HCT116 (cell line): ENCODE data around the gene TRIM59.

Experiments used
- EZH2 ChIP-seq: fragments of 200-600 bp; sonication (generic); IDR thresholded peaks from 2 replicates; pipeline ENCODE4 v1.6.1; 2017; ENCODE audit warnings: antibody characterized with exemption, mixed run types
- JUND ChIP-seq: IDR thresholded peaks from 2 replicates; pipeline ENCODE4 v1.6.1; 2012
- POLR2A ChIP-seq: IDR thresholded peaks from 2 replicates; pipeline ENCODE4 v1.7.0; 2011; ENCODE audit warnings: borderline replicate concordance; ENCODE audit not compliant: insufficient read depth, insufficient read length; ENCODE audit errors: extremely low read depth
- RAD21 ChIP-seq: IDR thresholded peaks from 2 replicates; pipeline ENCODE4 v1.6.1; 2012; ENCODE audit warnings: low read depth, mild to moderate bottlenecking
- SRF ChIP-seq: IDR thresholded peaks from 2 replicates; pipeline ENCODE4 v1.6.1; 2012; ENCODE audit warnings: low read depth
- YY1 ChIP-seq: IDR thresholded peaks from 2 replicates; pipeline ENCODE4 v1.6.1; 2011; ENCODE audit warnings: low read length, low read depth, moderate library complexity, mild to moderate bottlenecking; ENCODE audit not compliant: insufficient replicate concordance; ENCODE audit errors: extremely low read depth
- ZNF274 ChIP-seq: fragments of 200-500 bp; sonication (Bioruptor generic); IDR thresholded peaks from 2 replicates; pipeline ENCODE4 v1.6.1; 2014; ENCODE audit warnings: mild to moderate bottlenecking, low read depth, low read length, inconsistent platforms
- TF ChIP-seq, protein P1 (sequence below), 3 experiments: fragments of 200-600 bp in 1 of 3; sonication (generic) in 1 of 3; IDR thresholded peaks in 2 of 3; conservative IDR thresholded peaks in 1 of 3; 2 replicates each; pipeline ENCODE4 v1.5.1; 2012 to 2017; ENCODE audit warnings: low read depth in 2 of 3, low read length in 2 of 3, antibody characterized with exemption in 1 of 3, borderline replicate concordance in 1 of 3, control low read depth in 1 of 3, mild to moderate bottlenecking in 1 of 3, mixed read lengths in 1 of 3, mixed run types in 1 of 3, moderate library complexity in 1 of 3; ENCODE audit not compliant: insufficient read depth in 1 of 3
- TF ChIP-seq, protein P2 (sequence below): IDR thresholded peaks from 2 replicates; pipeline ENCODE4 v1.6.1; 2012

DNA sequence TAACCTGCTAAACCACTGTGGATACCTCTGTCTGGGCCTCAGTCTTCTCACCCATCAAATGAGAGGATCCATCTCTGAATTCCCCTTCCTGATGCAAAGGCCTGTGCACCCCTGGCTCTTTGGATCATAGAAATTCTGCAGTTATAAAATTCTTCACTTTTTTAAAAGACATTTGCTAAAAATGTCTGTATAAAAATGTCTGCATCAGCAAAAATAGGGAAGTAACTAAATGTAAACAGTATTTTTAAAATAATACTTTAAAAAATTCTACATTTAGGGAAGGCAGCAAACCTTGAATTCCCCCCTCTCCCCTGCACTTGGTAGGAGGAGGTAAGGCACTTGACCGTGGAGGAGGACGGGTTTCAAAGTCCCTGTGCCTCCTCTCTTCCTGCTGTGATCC, 25.6 kb upstream of the TRIM59 start:
- TF ChIP-seq EZH2 (no peak), SRF (no peak), YY1 (no peak), ZNF274 (no peak), JUND (no peak), POLR2A (no peak), RAD21 (no peak)
- TF ChIP-seq, protein P1, sequence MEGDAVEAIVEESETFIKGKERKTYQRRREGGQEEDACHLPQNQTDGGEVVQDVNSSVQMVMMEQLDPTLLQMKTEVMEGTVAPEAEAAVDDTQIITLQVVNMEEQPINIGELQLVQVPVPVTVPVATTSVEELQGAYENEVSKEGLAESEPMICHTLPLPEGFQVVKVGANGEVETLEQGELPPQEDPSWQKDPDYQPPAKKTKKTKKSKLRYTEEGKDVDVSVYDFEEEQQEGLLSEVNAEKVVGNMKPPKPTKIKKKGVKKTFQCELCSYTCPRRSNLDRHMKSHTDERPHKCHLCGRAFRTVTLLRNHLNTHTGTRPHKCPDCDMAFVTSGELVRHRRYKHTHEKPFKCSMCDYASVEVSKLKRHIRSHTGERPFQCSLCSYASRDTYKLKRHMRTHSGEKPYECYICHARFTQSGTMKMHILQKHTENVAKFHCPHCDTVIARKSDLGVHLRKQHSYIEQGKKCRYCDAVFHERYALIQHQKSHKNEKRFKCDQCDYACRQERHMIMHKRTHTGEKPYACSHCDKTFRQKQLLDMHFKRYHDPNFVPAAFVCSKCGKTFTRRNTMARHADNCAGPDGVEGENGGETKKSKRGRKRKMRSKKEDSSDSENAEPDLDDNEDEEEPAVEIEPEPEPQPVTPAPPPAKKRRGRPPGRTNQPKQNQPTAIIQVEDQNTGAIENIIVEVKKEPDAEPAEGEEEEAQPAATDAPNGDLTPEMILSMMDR (IDR thresholded peaks at IDR 0.05 in 2 of 3, conservative IDR thresholded peaks at IDR 0.05 in 1 of 3; ENCODE audit: borderline replicate concordance in 1 of 3, insufficient read depth in 1 of 3, low read depth in 2 of 3, low read length in 2 of 3) = no peak
- TF ChIP-seq, protein P2, sequence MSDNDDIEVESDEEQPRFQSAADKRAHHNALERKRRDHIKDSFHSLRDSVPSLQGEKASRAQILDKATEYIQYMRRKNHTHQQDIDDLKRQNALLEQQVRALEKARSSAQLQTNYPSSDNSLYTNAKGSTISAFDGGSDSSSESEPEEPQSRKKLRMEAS = no peak
